H9 (cell line): ENCODE results near the gene IL16. TPM values are rescaled to one million over a fixed set of nuclear protein-coding genes. Genes with fewer than 3 reads are reported as not detected.

ENCODE experiments used
- DNase-seq: peaks from one replicate; pipeline ENCODE4 v3.0.0-alpha.2; 2017
- H2AFZ ChIP-seq: one replicate; pipeline ENCODE4 v1.6.1; 2013; ENCODE audit warnings: mild to moderate bottlenecking, low read length, control low read depth, moderate library complexity
- H2AK5ac ChIP-seq: 2 replicates; pipeline ENCODE4 v1.6.1; 2013; ENCODE audit warnings: low read length, control low read depth, mixed read lengths; ENCODE audit not compliant: insufficient read length
- H2BK120ac ChIP-seq: one replicate; pipeline ENCODE4 v1.6.1; 2013; ENCODE audit warnings: low read depth, mild to moderate bottlenecking, low read length, control low read depth, inconsistent platforms; ENCODE audit not compliant: poor library complexity, severe bottlenecking
- H2BK12ac ChIP-seq: 2 replicates; pipeline ENCODE4 v1.6.1; 2013; ENCODE audit warnings: low read length, control low read depth, mixed read lengths, low read depth; ENCODE audit not compliant: insufficient read length
- H2BK15ac ChIP-seq: 2 replicates; pipeline ENCODE4 v1.6.1; 2013; ENCODE audit warnings: low read depth, low read length, control low read depth
- H2BK20ac ChIP-seq: one replicate; pipeline ENCODE4 v1.6.1; 2013; ENCODE audit warnings: low read depth, mild to moderate bottlenecking, low read length, control low read depth, inconsistent platforms; ENCODE audit not compliant: poor library complexity, severe bottlenecking
- H2BK5ac ChIP-seq: 2 replicates; pipeline ENCODE4 v1.6.1; 2013; ENCODE audit warnings: low read length, control low read depth, mixed read lengths; ENCODE audit not compliant: insufficient read length
- H3K14ac ChIP-seq: 2 replicates; pipeline ENCODE4 v1.6.1; 2013; ENCODE audit warnings: low read length, control low read depth; ENCODE audit not compliant: insufficient read depth
- H3K18ac ChIP-seq: 2 replicates; pipeline ENCODE4 v1.6.1; 2013; ENCODE audit warnings: low read depth, mild to moderate bottlenecking, mixed read lengths, low read length, control low read depth; ENCODE audit not compliant: insufficient read length
- H3K23ac ChIP-seq: 2 replicates; pipeline ENCODE4 v1.6.1; 2013; ENCODE audit warnings: low read length, control low read depth, mixed read lengths, low read depth; ENCODE audit not compliant: insufficient read length
- H3K23me2 ChIP-seq: 2 replicates; pipeline ENCODE4 v1.6.1; 2013; ENCODE audit warnings: low read depth, mild to moderate bottlenecking, mixed read lengths, low read length, control low read depth; ENCODE audit not compliant: insufficient read length, poor library complexity, severe bottlenecking
- H3K27ac ChIP-seq: 2 replicates; pipeline ENCODE4 v1.5.1; 2013; ENCODE audit warnings: low read length, control low read depth, mixed read lengths, low read depth; ENCODE audit not compliant: insufficient read length
- H3K27me3 ChIP-seq: 2 replicates; pipeline ENCODE4 v1.6.1; 2013; ENCODE audit warnings: low read length, control low read depth, inconsistent platforms; ENCODE audit not compliant: insufficient read depth
- H3K4ac ChIP-seq: 2 replicates; pipeline ENCODE4 v1.6.1; 2013; ENCODE audit warnings: low read depth, mild to moderate bottlenecking, control low read depth, inconsistent platforms, low read length, moderate library complexity
- H3K4me1 ChIP-seq: 2 replicates; pipeline ENCODE4 v1.6.1; 2013; ENCODE audit warnings: low read length, control low read depth, inconsistent platforms; ENCODE audit not compliant: insufficient read depth
- H3K4me2 ChIP-seq: 2 replicates; pipeline ENCODE4 v1.6.1; 2013; ENCODE audit warnings: low read length, control low read depth, mixed read lengths; ENCODE audit not compliant: insufficient read length, insufficient read depth
- H3K56ac ChIP-seq: 2 replicates; pipeline ENCODE4 v1.6.1; 2013; ENCODE audit warnings: low read depth, mild to moderate bottlenecking, mixed read lengths, low read length, control low read depth; ENCODE audit not compliant: insufficient read length
- H3K79me1 ChIP-seq: 2 replicates; pipeline ENCODE4 v1.6.1; 2013; ENCODE audit warnings: low read depth, mild to moderate bottlenecking, moderate library complexity, low read length, control low read depth, inconsistent platforms; ENCODE audit not compliant: insufficient read depth, poor library complexity, severe bottlenecking
- H3K79me2 ChIP-seq: 2 replicates; pipeline ENCODE4 v1.6.1; 2013; ENCODE audit warnings: low read length, control low read depth, inconsistent platforms; ENCODE audit not compliant: insufficient read depth
- H3K9ac ChIP-seq: 2 replicates; pipeline ENCODE4 v1.6.1; 2013; ENCODE audit warnings: low read length, control low read depth, mixed read lengths; ENCODE audit not compliant: insufficient read length; ENCODE audit errors: extremely low read depth
- H3K9me3 ChIP-seq: one replicate; pipeline ENCODE4 v1.6.1; 2013; ENCODE audit warnings: low read depth, low read length, inconsistent platforms; ENCODE audit not compliant: control insufficient read depth
- H3T11ph ChIP-seq: one replicate; pipeline ENCODE4 v1.6.1; 2013; ENCODE audit warnings: mild to moderate bottlenecking, low read length, control low read depth, inconsistent platforms
- H4K20me1 ChIP-seq: one replicate; pipeline ENCODE4 v1.6.1; 2013; ENCODE audit not compliant: control insufficient read depth, insufficient read length, insufficient read depth
- H4K5ac ChIP-seq: 2 replicates; pipeline ENCODE4 v1.6.1; 2013; ENCODE audit warnings: low read depth, mild to moderate bottlenecking, mixed read lengths, low read length, control low read depth; ENCODE audit not compliant: insufficient read length
- H4K8ac ChIP-seq: replicated peaks from 2 replicates; pipeline ENCODE4 v1.6.1; 2013; ENCODE audit warnings: low read length, control low read depth, mixed read lengths, low read depth; ENCODE audit not compliant: insufficient read length
- H4K91ac ChIP-seq: 2 replicates; pipeline ENCODE4 v1.6.1; 2013; ENCODE audit warnings: low read depth, mild to moderate bottlenecking, moderate library complexity, mixed read lengths, low read length, control low read depth; ENCODE audit not compliant: insufficient read length
- H3K27ac Mint-ChIP-seq, 3 experiments: 2 replicates in 2 of 3; 3 replicates in 1 of 3; pipeline ENCODE4 v1.8.0; 2020 to 2021; ENCODE audit warnings: mixed read lengths in 3 of 3, mild to moderate bottlenecking in 1 of 3, moderate library complexity in 1 of 3
- H3K27me3 Mint-ChIP-seq: 2 replicates; pipeline ENCODE4 v1.8.0; 2021; ENCODE audit warnings: low read depth, mild to moderate bottlenecking, moderate library complexity, mixed read lengths
- H3K36me3 Mint-ChIP-seq, 3 experiments: 2 replicates in 2 of 3; 3 replicates in 1 of 3; pipeline ENCODE4 v1.8.0; 2020 to 2021; ENCODE audit warnings: low read depth in 3 of 3, mixed read lengths in 3 of 3; ENCODE audit not compliant: insufficient read depth in 1 of 3
- H3K4me1 Mint-ChIP-seq, 2 experiments: 2 replicates each; pipeline ENCODE4 v1.8.0; 2020; ENCODE audit warnings: mixed read lengths in 2 of 2
- H3K4me3 Mint-ChIP-seq, 2 experiments: 2 replicates in 1 of 2; 3 replicates in 1 of 2; pipeline ENCODE4 v1.8.0; 2020 to 2021; ENCODE audit warnings: mild to moderate bottlenecking in 2 of 2, mixed read lengths in 2 of 2, moderate library complexity in 1 of 2
- H3K9me3 Mint-ChIP-seq, 2 experiments: 2 replicates in 1 of 2; 3 replicates in 1 of 2; pipeline ENCODE4 v1.8.0; 2020; ENCODE audit warnings: mild to moderate bottlenecking in 2 of 2, mixed read lengths in 2 of 2, moderate library complexity in 1 of 2
- CTCF ChIP-seq: fragments of 200-600 bp; sonication (generic); conservative IDR thresholded peaks from 3 replicates; pipeline ENCODE4 v1.8.0; 2021; ENCODE audit warnings: antibody characterized with exemption, mild to moderate bottlenecking
- WGBS: extraction: QIAGEN DNeasy Blood & Tissue Kit; methylation state at CpG from one replicate; pipeline ENCODE4 v1.1.7; 2013; ENCODE audit warnings: missing lambda C conversion rate, low lambda C conversion rate, mixed read lengths; ENCODE audit not compliant: insufficient read length; ENCODE audit errors: extremely low coverage; 5-methylcytosine and 5-hydroxymethylcytosine counted together
- total RNA-seq: library from RNA; stranded (reverse); gene quantifications from 2 replicates; pipeline ENCODE4 v1.2.1, GENCODE V29; 2021

IL16 gene
- total RNA-seq, 1 experiment from 2014 or later: 0.28 TPM

GRCh38 chr15:81288616-81289015 is 91.9 kb downstream of the IL16 start:
- Histone ChIP-seq H3T11ph (no peak overlapping the region), H3K23me2 (no peaks in the 10 kb centered on the region), H3K4me1 (no peaks in the 10 kb centered on the region), H4K20me1 (no peaks in the 10 kb centered on the region), H2BK5ac (no peak overlapping the region), H3K56ac (no peak overlapping the region), H2BK20ac (no peak overlapping the region), H4K8ac (no peak overlapping the region), H3K79me2 (no peaks in the 10 kb centered on the region), H2BK12ac (no peak overlapping the region), H3K79me1 (no peaks in the 10 kb centered on the region), H3K4ac (no peak overlapping the region), H3K27ac (no peak overlapping the region), H4K91ac (no peak overlapping the region), H3K14ac (no peak overlapping the region), H4K5ac (no peak overlapping the region), H3K9ac (no peak overlapping the region), H2BK15ac (no peak overlapping the region), H3K4me2 (no peak overlapping the region), H3K18ac (no peak overlapping the region), H2AK5ac (no peak overlapping the region), H2AFZ (no peak overlapping the region), H3K9me3 (no peaks in the 10 kb centered on the region), H2BK120ac (no peak overlapping the region), H3K23ac (no peak overlapping the region), H3K27me3 (no peaks in the 10 kb centered on the region)
- H3K9me3 Mint-ChIP-seq: no peaks in the 10 kb centered on the region
- no peak overlapping the region for H3K27ac Mint-ChIP-seq
- H3K4me3 Mint-ChIP-seq: no peak overlapping the region
- H3K27me3 Mint-ChIP-seq: peaks cover 7% of the 10 kb centered on the region
- WGBS: no CpG with 5 or more reads among the region's 8 CpGs
- DNase-seq: no peak
- H3K36me3 Mint-ChIP-seq: no peaks in the 10 kb centered on the region
- peaks cover under 1 to 2% of the 10 kb centered on the region in 2 experiments; a peak in 3 of 4 replicates for H3K4me1 Mint-ChIP-seq
- TF ChIP-seq CTCF: no peak
